DMS 273 treated with DMSO at 0.1 percent for 48 hours (cell line): ENCODE results near the gene ACOT6.
"Not testable (repeated sequence)": the region's sequence is repeated elsewhere in the genome, so short reads cannot be mapped to it uniquely, and the experiment has no call there.

Experiments
- DNase-seq: peaks from one replicate; lab custom pipeline; 2025; lab: John Stamatoyannopoulos, UW

Gene ACOT6, protein sequence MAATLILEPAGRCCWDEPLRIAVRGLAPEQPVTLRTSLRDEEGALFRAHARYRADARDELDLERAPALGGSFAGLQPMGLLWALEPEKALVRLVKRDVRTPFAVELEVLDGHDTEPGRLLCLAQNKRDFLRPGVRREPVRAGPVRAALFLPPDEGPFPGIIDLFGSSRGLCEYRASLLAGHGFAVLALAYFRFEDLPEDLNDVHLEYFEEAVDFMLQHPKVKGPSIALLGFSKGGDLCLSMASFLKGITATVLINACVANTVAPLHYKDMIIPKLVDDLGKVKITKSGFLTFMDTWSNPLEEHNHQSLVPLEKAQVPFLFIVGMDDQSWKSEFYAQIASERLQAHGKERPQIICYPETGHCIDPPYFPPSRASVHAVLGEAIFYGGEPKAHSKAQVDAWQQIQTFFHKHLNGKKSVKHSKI

DNA sequence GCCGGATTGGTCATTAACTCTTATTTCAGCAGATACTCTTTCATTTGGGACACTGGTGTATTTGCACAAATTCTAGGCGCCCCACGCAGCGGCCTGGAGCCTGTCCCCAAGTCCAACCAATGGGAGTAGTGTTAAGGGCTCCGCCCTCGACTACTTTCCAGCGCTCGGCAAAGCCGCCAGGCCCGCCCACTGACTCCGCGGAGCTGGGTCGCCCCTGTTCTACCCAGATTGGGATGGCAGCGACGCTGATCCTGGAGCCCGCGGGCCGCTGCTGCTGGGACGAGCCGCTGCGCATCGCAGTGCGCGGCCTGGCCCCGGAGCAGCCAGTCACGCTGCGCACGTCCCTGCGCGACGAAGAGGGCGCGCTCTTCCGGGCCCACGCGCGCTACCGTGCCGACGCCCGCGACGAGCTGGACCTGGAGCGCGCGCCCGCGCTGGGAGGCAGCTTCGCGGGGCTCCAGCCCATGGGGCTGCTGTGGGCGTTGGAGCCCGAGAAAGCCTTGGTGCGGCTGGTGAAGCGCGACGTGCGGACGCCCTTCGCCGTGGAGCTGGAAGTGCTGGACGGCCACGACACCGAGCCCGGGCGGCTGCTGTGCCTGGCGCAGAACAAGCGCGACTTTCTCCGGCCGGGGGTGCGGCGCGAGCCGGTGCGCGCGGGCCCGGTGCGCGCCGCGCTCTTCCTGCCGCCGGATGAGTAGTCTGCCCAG lies at the start of gene ACOT6:
TSS of gene ACOT6 (plus strand) at position 179 of the 707 bp plus-strand sequence. CDS start at position 234, 55 bp downstream.
- peak; percentile 65 for DNase-seq

DNA sequence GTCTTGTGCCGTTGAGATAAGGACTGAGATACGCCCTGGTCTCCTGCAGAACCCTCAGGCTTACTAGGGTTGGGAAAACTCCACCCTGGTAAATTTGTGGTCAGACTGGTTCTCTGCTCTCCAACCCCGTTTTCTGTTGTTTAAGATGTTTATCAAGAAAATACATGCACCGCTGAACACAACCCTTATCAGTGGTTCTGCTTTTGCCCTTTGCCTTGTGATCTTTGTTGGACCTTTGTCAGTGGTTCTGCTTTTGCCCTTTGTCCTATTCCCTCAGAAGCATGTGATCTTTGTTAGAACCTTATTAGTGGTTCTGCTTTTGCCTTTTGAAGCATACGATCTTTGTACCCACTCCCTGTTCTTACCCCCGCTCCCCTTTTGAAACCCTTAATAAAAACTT lies 49.6 kb upstream of the ACOT6 start:
- DNase-seq: not testable (repeated sequence)

DNA sequence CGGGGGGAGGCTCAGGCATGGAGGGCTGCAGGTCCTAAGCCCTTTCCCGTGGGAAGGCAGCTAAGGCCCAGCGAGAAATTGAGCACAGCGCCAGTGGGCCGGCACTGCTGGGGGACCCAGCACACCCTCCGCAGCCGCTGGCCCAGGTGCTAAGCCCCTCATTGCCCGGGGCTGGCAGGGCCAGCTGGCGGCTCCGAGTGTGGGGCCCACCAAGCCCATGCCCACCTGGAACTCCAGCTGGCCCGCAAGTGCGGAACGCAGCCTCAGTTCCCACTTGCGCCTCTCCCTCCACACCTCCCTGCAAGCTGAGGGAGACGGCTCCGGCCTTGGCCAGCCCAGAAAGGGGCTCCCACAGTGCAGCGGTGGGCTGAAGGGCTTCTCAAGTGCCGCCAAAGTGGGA lies 45.9 kb upstream of the ACOT6 start:
- DNase-seq: not testable (repeated sequence)

DNA sequence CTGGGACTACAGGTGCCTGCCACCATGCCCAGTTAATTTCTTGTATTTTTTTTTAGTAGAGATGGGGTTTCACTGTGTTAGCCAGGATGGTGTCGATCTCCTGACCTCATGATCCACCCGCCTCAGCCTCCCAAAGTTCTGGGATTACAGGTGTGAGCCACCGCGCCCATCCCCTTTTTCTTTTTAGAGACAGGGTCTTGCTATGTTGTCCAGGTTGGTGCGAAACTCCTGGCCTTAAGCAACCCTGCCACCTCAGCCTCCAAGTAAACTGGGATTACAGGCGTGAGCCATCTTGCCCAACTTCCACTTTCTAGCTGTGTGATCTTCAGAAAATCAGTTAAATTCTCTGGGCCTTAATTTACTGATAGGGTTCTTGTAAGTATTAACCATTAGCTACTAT lies 45.4 kb upstream of the ACOT6 start:
- not testable (repeated sequence) for DNase-seq

DNA sequence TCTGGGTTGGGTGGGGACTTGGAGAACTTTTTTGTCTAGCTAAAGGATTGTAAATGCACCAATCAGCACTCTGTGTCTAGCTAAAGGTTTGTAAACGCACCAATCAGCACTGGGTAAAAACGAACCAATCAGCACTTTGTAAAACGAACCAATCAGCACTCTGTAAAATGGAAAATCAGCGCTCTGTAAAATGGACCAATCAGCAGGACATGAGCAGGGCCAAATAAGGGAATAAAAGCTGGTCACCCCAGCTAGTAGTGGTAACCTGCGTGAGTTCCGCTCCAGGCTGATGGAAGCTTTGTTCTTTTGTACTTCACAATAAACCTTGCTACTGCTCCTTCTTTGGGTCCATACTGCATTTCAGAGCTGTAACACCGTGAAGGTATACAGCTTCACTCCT lies 45.0 kb upstream of the ACOT6 start:
- DNase-seq: no peak

DNA sequence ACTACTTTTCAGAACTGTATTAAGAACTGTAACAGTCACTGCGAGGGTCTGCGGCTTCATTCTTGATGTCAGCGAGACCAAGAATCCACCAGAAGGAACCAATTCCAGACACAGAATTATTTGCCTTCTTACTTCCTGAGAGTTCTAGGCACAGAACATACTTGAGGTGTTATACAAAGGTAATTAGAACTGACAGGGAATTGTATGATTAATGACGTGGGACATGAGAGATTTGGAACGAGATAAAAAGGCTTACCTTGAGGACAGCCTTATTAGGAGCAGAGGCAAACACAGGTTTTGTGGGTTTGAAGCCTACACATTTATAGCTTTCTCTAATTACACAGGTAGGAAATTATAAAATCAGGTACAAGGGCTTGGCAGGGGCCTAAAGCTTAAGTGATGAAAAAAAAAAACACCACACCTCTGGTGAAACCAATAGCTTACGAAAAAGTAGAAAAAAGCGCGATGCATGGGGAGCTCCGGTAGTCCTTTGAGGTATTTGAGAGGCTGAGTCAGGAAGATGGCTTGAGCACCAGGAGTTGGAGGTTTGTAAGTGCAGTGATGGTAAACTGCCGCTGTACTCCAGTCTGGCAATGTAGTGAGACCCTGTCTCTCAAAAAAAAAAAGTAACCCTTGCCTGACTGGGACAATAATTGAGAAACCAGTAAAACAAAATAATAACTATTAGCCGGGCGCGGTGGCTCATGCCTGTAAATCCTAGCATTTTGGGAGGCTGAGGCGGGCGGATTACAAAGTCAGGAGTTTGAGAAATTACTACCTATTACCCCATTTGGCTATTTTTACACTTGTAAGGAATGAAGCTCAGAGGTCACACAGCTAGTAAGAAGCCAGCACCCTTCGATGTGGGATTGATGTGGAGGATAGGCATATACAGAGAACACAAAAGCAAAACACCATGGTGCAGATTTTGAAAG lies 44.1 kb upstream of the ACOT6 start:
- no peak for DNase-seq

DNA sequence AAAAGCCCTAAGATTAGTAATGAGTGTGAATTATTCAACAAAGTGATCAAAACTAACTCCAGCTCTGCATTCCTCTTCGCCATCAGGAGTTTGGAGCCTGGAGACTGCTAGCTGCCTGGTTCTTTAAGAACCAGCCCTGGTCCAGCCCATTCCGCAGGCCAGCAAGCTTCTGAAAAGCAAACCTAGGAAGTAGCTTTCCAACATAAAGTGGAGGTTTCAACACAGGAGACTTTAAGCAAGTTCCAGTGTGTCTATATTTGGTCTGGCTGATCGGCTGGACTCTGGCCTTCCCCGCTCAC lies 43.5 kb upstream of the ACOT6 start:
- not testable (repeated sequence) for DNase-seq

DNA sequence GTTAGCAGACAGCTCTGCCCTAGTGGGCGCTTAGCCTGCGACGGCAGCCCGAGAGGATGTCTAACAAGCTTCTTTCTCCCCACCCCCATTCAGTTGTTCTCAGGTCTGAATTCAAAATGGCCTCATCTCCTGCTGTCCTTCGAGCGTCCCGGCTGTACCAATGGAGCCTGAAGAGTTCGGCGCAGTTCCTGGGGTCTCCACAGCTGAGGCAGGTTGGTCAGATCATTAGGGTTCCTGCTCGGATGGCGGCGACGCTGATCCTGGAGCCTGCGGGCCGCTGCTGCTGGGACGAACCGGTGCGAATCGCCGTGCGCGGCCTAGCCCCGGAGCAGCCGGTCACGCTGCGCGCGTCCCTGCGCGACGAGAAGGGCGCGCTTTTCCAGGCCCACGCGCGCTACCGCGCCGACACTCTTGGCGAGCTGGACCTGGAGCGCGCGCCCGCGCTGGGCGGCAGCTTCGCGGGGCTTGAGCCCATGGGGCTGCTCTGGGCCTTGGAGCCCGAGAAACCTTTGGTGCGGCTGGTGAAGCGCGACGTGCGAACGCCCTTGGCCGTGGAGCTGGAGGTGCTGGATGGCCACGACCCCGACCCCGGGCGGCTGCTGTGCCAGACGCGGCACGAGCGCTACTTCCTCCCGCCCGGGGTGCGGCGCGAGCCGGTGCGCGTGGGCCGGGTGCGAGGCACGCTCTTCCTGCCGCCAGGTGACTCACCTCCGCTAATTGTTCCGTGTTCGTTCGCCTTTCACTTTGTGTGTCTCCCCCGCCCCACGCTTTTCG lies 42.9 kb upstream of the ACOT6 start, which contains the start of gene ACOT2:
TSS of gene ACOT2 (plus strand) at position 29 of the 774 bp plus-strand sequence. CDS start at position 57, 28 bp downstream.
- DNase-seq: peak; percentile 47

DNA sequence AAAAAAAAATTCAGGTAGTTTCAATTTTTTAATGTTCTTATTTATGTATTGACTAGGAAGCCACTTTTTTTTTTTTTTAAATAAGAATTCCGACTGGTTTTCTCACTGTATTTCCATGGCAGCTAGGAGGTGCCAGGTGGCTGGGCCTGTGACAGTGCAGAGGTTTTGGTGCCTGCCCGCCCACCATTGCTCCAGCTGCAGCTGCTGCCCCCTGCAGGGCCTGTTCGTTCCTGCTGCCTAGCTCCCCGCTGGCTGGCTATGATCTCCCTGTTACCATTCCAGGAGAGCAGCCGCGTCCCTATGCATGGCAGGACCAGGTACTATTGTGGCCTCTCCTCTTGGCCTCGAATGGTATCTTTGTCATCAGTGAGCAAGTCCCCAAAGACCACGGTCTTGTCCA lies 41.4 kb upstream of the ACOT6 start:
- not testable (repeated sequence) for DNase-seq

DNA sequence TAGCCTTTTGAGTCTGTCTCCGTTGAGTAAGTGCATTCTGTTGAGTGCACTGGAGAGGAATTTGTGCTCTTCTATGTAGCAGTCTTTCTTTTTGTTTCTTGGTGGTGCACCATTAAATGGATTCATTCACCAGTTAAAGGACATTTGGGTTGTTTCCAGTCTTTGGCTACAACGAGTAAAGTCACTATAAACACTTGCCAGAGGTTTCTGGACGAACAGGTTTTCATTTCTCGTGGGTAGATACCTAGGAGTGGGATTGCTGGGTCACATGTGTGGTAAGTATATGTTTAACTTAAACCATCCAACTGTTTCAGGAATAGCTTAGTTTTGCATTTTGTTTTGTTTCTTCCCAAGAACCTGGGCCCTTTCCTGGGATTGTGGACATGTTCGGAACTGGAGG lies 39.3 kb upstream of the ACOT6 start:
- not testable (repeated sequence) for DNase-seq

DNA sequence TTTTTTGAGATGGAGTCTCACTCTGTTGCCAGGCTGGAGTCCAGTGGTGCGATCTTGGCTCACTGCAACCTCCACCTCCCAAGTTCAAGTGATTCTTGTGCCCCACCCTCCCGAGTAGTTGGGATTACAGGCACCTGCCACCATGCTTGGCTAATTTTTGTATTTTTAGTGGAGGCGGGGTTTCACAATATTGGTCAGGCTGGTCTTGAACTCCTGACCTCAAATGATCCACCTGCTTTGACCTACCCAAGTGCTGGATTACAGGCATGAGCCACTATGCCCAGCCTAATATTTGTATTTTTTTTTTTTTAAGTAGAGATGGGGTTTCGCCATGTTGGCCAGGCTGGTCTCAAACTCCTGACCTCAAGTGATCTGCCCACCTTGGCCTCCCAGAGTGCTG lies 38.6 kb upstream of the ACOT6 start:
- not testable (repeated sequence) for DNase-seq

DNA sequence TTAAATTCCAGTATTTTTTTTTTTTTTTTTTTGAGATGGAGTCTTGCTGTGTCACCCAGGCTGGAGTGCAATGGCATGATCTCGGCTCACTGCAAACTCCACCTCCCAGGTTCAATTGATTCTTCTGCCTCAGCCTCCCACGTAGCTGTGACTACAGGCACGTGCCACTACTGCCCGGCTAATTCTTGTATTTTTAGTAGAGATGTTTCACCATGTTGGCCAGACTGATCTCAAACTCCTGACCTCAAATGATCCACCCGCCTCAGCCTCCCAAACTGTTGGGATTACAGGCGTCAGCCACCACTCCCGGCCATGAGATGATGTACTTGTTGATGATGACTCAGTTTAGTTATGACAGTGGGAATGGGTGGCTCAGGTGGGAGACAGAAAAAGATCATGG lies 38.1 kb upstream of the ACOT6 start:
- DNase-seq: not testable (repeated sequence)

DNA sequence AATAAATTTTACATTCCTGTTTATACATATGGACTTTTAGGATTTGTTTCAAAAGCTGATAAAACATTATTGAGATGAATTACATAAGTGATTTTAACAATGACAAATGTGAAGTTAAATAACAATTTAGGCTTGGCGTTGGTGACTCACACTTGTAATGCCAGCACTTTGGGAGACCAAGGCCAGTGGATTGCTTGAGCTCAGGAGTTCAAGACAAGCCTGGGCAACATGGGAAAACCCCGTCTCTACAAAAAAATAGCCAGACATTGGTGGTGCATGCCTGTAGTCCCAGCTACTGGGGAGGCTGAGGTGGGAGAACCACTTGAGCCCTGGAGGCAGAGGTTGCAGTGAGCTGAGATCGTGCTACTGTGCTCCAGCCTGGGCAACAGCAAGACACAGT lies 35.9 kb upstream of the ACOT6 start:
- DNase-seq: no peak

DNA sequence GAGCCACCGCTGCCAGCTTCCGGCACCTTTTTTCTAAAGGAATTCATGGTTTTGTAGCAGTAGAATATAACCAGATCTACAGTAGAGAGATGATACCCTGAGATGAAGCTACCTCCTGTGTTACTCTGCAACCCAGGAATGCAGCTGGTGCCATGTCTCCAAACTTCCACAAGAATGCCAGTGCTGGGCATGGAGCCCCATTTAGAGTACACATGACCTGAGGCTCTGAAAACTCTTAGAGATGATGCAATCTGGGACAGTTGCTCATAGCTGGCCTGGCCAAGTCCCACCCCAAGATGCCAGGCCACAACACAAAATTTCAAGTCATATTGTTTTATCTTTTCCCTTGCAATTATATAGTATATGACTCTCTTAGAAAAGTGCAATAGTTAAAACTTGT lies 35.1 kb upstream of the ACOT6 start:
- not testable (repeated sequence) for DNase-seq

DNA sequence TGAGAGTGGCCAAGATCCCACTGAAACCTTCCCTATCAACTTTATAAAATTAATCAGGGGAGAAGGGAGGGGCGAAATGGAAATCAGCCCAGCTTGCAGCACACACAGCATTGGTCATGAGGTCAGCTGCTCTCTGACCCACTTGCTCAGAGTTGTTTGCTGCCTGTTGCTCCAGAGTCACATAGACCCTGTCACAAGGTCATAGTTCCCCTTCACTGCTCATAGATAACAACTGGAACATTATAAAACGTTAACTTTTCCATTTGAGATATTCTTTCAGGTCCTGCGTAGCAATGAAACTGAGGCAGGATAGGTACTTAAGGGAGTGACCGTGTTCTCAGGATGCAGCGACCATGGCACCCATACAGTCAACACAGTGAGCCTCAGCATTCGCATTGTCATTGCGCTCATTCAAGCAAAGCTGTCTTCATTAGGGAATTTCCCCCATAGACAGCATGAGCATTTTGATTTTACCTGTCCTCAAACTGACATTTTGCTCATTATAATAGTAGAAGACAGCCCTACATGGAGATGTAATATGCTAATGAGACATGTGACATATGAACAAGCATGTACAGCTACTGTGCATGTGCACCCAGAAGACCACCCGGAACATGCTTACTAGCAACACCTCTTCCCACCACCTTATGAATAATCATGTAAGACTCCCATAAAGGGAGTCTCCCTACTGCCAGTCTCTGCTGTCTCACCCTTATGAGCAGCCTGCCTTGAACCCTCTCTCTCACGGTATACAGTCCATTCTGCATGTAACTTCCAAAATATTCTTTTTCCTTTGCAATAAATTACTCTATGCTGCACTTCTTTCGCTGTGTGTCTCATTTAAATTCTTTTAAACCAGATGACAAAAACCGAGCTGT lies 30.0 kb upstream of the ACOT6 start:
- DNase-seq: not testable (repeated sequence)

DNA sequence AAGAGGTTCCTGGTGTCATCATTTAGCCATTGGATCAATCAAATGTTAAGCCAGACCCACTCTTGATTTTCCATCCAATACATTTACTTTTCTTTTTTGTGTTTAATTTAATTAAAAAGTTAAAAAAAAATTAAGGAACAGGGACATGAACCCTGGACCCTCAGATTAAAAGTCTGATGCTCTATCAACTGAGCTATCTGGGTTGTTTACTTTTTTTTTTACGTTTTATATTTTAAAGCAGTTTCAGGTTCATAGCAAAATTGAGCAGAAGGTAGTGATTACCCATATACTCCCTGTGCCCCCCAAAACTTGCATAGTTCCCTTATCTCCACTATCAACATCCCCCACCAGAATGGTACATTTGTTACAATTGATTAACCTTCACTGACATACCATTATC lies 23.6 kb upstream of the ACOT6 start:
- no peak for DNase-seq

DNA sequence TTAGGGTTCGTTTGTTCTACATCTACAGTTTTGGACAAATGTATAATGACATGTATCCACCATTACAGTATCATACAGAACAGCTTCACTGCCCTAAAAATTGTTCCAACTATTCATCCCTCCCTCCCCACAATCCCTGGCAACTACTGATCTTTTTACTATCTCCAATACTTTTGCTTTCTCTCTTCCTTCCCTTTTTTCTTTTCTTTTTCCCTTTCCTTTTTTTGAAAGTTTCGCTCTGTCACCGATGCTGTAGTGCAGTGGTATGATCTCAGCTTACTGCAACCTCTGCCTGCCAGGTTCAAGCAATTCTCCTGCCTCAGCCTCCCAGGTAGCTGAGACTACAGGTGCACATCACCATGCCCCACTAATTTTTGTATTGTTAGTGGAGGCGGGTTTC lies 23.2 kb upstream of the ACOT6 start:
- no peak for DNase-seq

DNA sequence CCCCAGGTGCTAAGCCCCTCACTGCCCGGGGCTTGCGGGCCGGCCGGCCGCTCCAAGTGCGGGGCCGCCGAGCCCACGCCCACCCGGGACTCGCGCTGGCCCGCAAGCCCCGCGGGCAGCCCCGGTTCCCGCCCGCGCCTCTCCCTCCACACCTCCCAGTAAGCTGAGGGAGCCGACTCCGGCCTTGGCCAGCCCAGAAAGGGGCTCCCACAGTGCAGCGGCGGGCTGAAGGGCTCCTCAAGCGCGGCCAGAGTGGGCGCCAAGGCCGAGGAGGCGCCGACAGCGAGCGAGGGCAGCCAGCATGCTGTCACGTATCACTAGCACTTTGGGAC lies 21.7 kb upstream of the ACOT6 start:
- not testable (repeated sequence) for DNase-seq

DNA sequence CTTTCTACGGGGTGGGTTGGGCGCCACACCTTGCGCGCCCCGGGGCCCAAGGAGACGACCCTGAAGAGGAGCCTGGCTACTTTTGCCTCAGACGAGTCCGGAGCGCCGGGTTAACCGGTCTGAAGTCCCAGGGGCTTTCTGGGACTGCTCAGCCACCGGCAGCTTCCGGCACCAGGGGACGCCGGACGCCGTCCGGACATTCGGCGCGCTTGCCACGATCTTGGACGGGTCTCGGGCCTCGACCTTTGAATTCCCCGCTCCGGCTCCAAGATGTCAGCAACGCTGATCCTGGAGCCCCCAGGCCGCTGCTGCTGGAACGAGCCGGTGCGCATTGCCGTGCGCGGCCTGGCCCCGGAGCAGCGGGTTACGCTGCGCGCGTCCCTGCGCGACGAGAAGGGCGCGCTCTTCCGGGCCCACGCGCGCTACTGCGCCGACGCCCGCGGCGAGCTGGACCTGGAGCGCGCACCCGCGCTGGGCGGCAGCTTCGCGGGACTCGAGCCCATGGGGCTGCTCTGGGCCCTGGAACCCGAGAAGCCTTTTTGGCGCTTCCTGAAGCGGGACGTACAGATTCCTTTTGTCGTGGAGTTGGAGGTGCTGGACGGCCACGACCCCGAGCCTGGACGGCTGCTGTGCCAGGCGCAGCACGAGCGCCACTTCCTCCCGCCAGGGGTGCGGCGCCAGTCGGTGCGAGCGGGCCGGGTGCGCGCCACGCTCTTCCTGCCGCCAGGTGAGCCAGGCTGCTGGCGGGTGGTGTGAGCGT lies 20.4 kb upstream of the ACOT6 start, which contains the start of gene ACOT4:
TSS of gene ACOT4 (plus strand) at position 184 of the 760 bp plus-strand sequence. CDS start at position 271, 87 bp downstream.
- no peak for DNase-seq

DNA sequence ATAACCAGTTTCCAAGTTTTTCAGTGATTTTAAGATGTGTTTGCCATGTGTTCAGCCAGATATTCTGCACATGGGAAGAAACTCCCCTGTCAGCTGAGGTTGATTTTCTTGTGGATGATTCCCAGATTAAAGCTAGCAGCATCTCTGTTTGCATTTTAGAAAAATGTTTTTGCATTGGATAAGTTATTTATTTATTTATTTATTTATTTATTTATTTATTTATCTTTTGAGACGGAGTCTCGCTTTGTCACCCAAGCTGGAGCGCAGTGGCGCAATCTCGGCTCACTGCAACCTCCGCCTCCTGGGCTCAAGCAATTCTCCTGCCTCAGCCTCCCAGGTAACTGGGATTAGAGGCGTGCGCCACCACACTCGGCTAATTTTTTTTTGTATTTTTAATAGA lies 17.8 kb upstream of the ACOT6 start:
- no peak for DNase-seq
